ENCODE data around the gene CPNE9. TPM values are rescaled to one million over a fixed set of nuclear protein-coding genes. Genes with fewer than 3 reads are reported as not detected.
A peak's percentile ranks its signal among the peaks of the same experiment; 100 is the strongest.

The CPNE9 gene
- total and polyA plus RNA-seq, 2 of the 13 experiments (the other 11 are each of a cell fraction or from before 2014, with no cell fraction given): 0.20 TPM; not detected in 1

DNA sequence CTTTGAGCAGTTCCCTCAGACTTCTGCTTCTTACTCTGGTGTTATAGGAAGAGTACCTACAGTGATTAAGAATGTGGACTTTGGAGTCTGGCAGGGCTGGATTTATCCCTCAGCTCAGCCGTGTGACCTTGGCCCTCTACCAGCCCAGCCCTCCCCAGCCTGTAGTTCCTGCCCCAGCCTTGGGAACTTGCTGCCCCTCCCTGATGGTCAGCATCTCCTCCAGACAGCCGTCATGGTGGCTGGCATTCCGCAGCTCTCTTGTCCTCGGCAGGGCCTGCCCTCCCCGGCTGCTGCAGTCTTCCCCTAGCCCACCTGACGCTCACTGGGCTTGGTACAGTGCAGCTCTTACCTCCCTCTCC, 21.9 kb upstream of the CPNE9 start (continued):
- 0 out of 2 replicates have a peak, but pooled peaks have one; percentile 15 for TF ChIP-seq GATAD2A (CRISPR knock-in tag; IDR thresholded peaks at IDR 0.05)
- no peak for TF ChIP-seq ZNF10 (CRISPR knock-in tag; IDR thresholded peaks at IDR 0.05; ENCODE audit: borderline replicate concordance, low read depth)
- no peak for TF ChIP-seq ZNF660 (CRISPR knock-in tag; IDR thresholded peaks at IDR 0.05; ENCODE audit: borderline replicate concordance, low read depth)
- TF ChIP-seq, protein P1, sequence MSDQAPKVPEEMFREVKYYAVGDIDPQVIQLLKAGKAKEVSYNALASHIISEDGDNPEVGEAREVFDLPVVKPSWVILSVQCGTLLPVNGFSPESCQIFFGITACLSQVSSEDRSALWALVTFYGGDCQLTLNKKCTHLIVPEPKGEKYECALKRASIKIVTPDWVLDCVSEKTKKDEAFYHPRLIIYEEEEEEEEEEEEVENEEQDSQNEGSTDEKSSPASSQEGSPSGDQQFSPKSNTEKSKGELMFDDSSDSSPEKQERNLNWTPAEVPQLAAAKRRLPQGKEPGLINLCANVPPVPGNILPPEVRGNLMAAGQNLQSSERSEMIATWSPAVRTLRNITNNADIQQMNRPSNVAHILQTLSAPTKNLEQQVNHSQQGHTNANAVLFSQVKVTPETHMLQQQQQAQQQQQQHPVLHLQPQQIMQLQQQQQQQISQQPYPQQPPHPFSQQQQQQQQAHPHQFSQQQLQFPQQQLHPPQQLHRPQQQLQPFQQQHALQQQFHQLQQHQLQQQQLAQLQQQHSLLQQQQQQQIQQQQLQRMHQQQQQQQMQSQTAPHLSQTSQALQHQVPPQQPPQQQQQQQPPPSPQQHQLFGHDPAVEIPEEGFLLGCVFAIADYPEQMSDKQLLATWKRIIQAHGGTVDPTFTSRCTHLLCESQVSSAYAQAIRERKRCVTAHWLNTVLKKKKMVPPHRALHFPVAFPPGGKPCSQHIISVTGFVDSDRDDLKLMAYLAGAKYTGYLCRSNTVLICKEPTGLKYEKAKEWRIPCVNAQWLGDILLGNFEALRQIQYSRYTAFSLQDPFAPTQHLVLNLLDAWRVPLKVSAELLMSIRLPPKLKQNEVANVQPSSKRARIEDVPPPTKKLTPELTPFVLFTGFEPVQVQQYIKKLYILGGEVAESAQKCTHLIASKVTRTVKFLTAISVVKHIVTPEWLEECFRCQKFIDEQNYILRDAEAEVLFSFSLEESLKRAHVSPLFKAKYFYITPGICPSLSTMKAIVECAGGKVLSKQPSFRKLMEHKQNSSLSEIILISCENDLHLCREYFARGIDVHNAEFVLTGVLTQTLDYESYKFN (CRISPR knock-in tag; conservative IDR thresholded peaks at IDR 0.05): peak; percentile 54; the same call in 1 of the 2 replicates
- peak; percentile 71 for TF ChIP-seq GFI1 (CRISPR knock-in tag; IDR thresholded peaks at IDR 0.05; ENCODE audit: borderline replicate concordance)
- peak; percentile 29; the same call in 1 of the 2 replicates for TF ChIP-seq MTA1 (CRISPR knock-in tag; IDR thresholded peaks at IDR 0.05; ENCODE audit: borderline replicate concordance)
- TF ChIP-seq, protein P2, sequence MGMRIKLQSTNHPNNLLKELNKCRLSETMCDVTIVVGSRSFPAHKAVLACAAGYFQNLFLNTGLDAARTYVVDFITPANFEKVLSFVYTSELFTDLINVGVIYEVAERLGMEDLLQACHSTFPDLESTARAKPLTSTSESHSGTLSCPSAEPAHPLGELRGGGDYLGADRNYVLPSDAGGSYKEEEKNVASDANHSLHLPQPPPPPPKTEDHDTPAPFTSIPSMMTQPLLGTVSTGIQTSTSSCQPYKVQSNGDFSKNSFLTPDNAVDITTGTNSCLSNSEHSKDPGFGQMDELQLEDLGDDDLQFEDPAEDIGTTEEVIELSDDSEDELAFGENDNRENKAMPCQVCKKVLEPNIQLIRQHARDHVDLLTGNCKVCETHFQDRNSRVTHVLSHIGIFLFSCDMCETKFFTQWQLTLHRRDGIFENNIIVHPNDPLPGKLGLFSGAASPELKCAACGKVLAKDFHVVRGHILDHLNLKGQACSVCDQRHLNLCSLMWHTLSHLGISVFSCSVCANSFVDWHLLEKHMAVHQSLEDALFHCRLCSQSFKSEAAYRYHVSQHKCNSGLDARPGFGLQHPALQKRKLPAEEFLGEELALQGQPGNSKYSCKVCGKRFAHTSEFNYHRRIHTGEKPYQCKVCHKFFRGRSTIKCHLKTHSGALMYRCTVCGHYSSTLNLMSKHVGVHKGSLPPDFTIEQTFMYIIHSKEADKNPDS (CRISPR knock-in tag; IDR thresholded peaks at IDR 0.05): no peak
- no peak for TF ChIP-seq CREB1 (IDR thresholded peaks at IDR 0.05)
- no peak for TF ChIP-seq CREB1 (CRISPR knock-in tag; IDR thresholded peaks at IDR 0.05)
- TF ChIP-seq HNF4G (IDR thresholded peaks at IDR 0.05; ENCODE audit: borderline replicate concordance, low read depth, low read length): peak; percentile 58; the same call in 1 of the 2 replicates
- TF ChIP-seq HNF4G (CRISPR knock-in tag; IDR thresholded peaks at IDR 0.05; ENCODE audit: borderline replicate concordance, low read depth): no peak
- TF ChIP-seq, protein P3, sequence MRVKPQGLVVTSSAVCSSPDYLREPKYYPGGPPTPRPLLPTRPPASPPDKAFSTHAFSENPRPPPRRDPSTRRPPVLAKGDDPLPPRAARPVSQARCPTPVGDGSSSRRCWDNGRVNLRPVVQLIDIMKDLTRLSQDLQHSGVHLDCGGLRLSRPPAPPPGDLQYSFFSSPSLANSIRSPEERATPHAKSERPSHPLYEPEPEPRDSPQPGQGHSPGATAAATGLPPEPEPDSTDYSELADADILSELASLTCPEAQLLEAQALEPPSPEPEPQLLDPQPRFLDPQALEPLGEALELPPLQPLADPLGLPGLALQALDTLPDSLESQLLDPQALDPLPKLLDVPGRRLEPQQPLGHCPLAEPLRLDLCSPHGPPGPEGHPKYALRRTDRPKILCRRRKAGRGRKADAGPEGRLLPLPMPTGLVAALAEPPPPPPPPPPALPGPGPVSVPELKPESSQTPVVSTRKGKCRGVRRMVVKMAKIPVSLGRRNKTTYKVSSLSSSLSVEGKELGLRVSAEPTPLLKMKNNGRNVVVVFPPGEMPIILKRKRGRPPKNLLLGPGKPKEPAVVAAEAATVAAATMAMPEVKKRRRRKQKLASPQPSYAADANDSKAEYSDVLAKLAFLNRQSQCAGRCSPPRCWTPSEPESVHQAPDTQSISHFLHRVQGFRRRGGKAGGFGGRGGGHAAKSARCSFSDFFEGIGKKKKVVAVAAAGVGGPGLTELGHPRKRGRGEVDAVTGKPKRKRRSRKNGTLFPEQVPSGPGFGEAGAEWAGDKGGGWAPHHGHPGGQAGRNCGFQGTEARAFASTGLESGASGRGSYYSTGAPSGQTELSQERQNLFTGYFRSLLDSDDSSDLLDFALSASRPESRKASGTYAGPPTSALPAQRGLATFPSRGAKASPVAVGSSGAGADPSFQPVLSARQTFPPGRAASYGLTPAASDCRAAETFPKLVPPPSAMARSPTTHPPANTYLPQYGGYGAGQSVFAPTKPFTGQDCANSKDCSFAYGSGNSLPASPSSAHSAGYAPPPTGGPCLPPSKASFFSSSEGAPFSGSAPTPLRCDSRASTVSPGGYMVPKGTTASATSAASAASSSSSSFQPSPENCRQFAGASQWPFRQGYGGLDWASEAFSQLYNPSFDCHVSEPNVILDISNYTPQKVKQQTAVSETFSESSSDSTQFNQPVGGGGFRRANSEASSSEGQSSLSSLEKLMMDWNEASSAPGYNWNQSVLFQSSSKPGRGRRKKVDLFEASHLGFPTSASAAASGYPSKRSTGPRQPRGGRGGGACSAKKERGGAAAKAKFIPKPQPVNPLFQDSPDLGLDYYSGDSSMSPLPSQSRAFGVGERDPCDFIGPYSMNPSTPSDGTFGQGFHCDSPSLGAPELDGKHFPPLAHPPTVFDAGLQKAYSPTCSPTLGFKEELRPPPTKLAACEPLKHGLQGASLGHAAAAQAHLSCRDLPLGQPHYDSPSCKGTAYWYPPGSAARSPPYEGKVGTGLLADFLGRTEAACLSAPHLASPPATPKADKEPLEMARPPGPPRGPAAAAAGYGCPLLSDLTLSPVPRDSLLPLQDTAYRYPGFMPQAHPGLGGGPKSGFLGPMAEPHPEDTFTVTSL (CRISPR knock-in tag; IDR thresholded peaks at IDR 0.05; ENCODE audit: borderline replicate concordance): 0 out of 2 replicates have a peak, but pooled peaks have one; percentile 28
- TF ChIP-seq GTF3A (CRISPR knock-in tag; conservative IDR thresholded peaks at IDR 0.05): no peak
- TF ChIP-seq, protein P4, sequence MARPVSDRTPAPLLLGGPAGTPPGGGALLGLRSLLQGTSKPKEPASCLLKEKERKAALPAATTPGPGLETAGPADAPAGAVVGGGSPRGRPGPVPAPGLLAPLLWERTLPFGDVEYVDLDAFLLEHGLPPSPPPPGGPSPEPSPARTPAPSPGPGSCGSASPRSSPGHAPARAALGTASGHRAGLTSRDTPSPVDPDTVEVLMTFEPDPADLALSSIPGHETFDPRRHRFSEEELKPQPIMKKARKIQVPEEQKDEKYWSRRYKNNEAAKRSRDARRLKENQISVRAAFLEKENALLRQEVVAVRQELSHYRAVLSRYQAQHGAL (CRISPR knock-in tag; IDR thresholded peaks at IDR 0.05; ENCODE audit: not compliant biosample characterization): no peak

Data from HepG2 (cell line).